Heart right ventricle (tissue), 16 donors: ENCODE data around the gene EHF. TPM values are rescaled to one million over a fixed set of nuclear protein-coding genes. Genes with fewer than 3 reads are reported as not detected.

Source experiments
- ATAC-seq, 8 donors: fragments of 200-7000 bp; cut with Tn5 transposase; one replicate each; pipeline ENCODE4 v1.9.1; 2020; ENCODE audit warnings: mild to moderate bottlenecking in 8 of 8, moderate library complexity in 8 of 8, moderate number of reproducible peaks in 1 of 8
- DNase-seq, 2 donors: peaks; one replicate each; pipeline ENCODE4 v3.0.0-alpha.2; 2020
- H3K27ac ChIP-seq, 10 donors: fragments of 200-600 bp; sonication (generic) in 2 of 10; one replicate each; pipeline versions ENCODE4 v1.5.0 to v1.8.0; 2020 to 2022; ENCODE audit warnings: mild to moderate bottlenecking in 3 of 10
- H3K27me3 ChIP-seq, 7 donors: fragments of 200-600 bp; one replicate each; pipeline ENCODE4 v1.8.0; 2021 to 2022; ENCODE audit warnings: mild to moderate bottlenecking in 2 of 7
- H3K36me3 ChIP-seq, 9 donors: fragments of 200-600 bp; sonication (generic) in 1 of 9; one replicate each; pipeline versions ENCODE4 v1.5.0 to v1.8.0; 2020 to 2022; ENCODE audit warnings: mild to moderate bottlenecking in 2 of 9
- H3K4me1 ChIP-seq, 9 donors: fragments of 200-600 bp; sonication (generic) in 1 of 9; one replicate each; pipeline versions ENCODE4 v1.5.0 to v1.8.0; 2020 to 2022; ENCODE audit warnings: mild to moderate bottlenecking in 4 of 9
- H3K4me3 ChIP-seq, 10 donors: fragments of 200-600 bp; sonication (generic) in 2 of 10; one replicate each; pipeline versions ENCODE4 v1.5.0 to v1.8.0; 2020 to 2022; ENCODE audit warnings: mild to moderate bottlenecking in 7 of 10, moderate library complexity in 2 of 10
- H3K9me3 ChIP-seq, 11 donors: fragments of 200-600 bp in 10 of 11; sonication (generic) in 2 of 11; one replicate each; pipeline versions ENCODE4 v1.5.0 to v1.8.0; 2013 to 2022; ENCODE audit warnings: mild to moderate bottlenecking in 2 of 11, control low read depth in 1 of 11, moderate library complexity in 1 of 11
- CTCF ChIP-seq, 9 donors: fragments of 200-600 bp; sonication (generic) in 2 of 9; IDR thresholded peaks; one replicate each; pipeline versions ENCODE4 v1.5.0 to v1.8.0; 2021 to 2022; ENCODE audit warnings: antibody characterized with exemption in 9 of 9, mild to moderate bottlenecking in 5 of 9, moderate library complexity in 1 of 9
- WGBS, 2 donors: extraction: QIAGEN DNeasy Blood & Tissue Kit; methylation state at CpG; one replicate each; pipeline ENCODE4 v1.1.7; 2013; ENCODE audit warnings: inconsistent platforms in 1 of 2; 5-methylcytosine and 5-hydroxymethylcytosine counted together
- intact Hi-C, 10 donors: fragments of 100-400 bp; cut with DNase I; formaldehyde crosslinking; loops; one replicate each; pipeline versions ENCODE4 v1.11.1 to v1.14.2; 2022
- polyA plus RNA-seq, 2 donors: library from polyadenylated mRNA; stranded (reverse); fragments of 200-250 nt; gene quantifications; one replicate each; pipeline ENCODE4 v1.2.3, GENCODE V29; 2013
- total RNA-seq, 10 donors: library from RNA; stranded (reverse); fragmentation: NEBNext Ultra II Directional in 3 of 10; extraction: Animal tissue kit (Norgen Biotek cat#: 25700) in 3 of 10; gene quantifications; one replicate each; pipeline versions ENCODE4 v1.2.1 to v1.2.4, GENCODE V29; 2021 to 2023
- donor health status: Arrhythmogenic right ventricular cardiomyopathy.
- donor health status: ischemic (EF 13 %, LVEDD 7.1; RV severe dilation, severe dysfunction).
- donor health status: healthy with polysubstance abuse.
- donor health status: DM: no; HTN: yes; CAD: no.
- donor health status: DM: no; HTN: no; CAD: no.
- donor health status: ischemic (EF 25% LVEDD 6.9; RV normal size, moderate dysfunction).
- donor health status: ischemic (EF 25% LVEDD 5.7; RV mildly dilated, moderate dysfunction).
- donor health status: healthy.
- donor health status: DM: yes; HTN: yes; CAD: no.
- donor health status: Ischemic cardiomyopathy.
- donor health status: ischemic (EF 35%, LVEDD 5.7; RV mildly dilated, moderate dysfunction).
- donor health status: nonischemic (EF 11% LVEDD 7.7; RV severe dilation, severe dysfunction).
- donor health status: DM: yes; HTN: yes; CAD: no.
- donor health status: PGD.
- donor health status: ischemic (EF 29% LVEDD 5.4; RV normal size, mild dysfunction).
- donor health status: nonischemic (EF 23%, LVEDD 6.1; RV moderate dilation, normal function).

EHF gene
- total and polyA plus RNA-seq, 12 donors = 0.09 to 3.2 (median 0.81) TPM; not detected in 1

DNA sequence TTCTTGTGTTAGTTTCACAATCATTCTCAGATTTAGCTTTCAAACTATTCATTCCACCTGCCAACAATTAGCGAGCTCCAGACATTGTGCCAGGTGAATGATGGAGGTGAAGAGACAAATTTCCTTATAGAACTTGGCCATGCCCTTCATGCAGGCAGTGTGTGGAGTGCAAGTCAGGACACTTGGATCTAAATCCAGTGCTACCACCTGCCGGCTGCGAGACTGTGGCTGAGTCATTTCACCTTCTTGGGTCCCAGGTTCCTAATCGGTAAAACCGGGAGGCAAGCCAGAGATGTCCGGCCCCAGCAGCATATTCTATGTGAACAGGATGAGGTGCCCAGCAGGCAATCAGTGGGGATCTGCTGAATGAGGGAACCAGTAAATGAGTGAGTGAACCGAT lies 18.6 kb upstream of the EHF start:
- intact Hi-C loops = no loop called here
- DNase-seq = no peak
- Histone ChIP-seq H3K4me1 (peaks cover 0 to 23% (median 17%) of the 10 kb centered on the region in 9 donors), H3K27ac (no peak overlapping the region), H3K36me3 (no peaks in the 10 kb centered on the region), H3K27me3 (no peaks in the 10 kb centered on the region), H3K4me3 (no peak overlapping the region), H3K9me3 (no peaks in the 10 kb centered on the region)
- 86 to 91% methylated on average over 7 of the region's 7 CpGs for WGBS, 2 donors
- no peak for TF ChIP-seq CTCF (IDR thresholded peaks at IDR 0.05)
- no peak for ATAC-seq

GRCh38 chr11:34603129-34604001 lies 17.5 kb upstream of the EHF start:
- DNase-seq = no peak
- Histone ChIP-seq H3K27me3 (no peaks in the 10 kb centered on the region), H3K4me1 (peaks cover 0 to 23% (median 17%) of the 10 kb centered on the region in 9 donors), H3K9me3 (no peaks in the 10 kb centered on the region), H3K27ac (no peak overlapping the region), H3K36me3 (no peaks in the 10 kb centered on the region), H3K4me3 (no peak overlapping the region)
- TF ChIP-seq CTCF (IDR thresholded peaks at IDR 0.05) = no peak
- intact Hi-C loops = no loop called here
- no peak for ATAC-seq
- 69 to 70% methylated on average over 15 of the region's 15 CpGs for WGBS, 2 donors

DNA sequence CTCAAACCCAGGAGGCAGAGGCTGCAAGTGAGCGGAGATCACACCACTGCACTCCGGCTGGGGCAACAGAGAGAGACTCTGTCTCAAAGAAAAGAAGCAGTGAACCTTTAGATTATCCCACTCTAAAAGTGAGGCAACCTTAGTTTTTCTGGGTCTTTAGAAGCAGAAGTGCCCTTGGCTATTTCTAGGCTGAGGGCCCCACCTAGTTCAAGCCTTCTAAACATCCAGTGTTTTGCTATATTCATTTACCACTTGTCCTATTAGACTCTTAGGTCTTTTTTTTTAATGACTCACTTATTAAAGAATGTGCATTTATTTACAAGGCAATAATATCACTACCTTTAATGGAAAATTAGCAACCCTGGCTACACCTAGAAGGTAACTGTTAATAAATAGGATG lies 16.7 kb upstream of the EHF start:
- DNase-seq = no peak
- WGBS, 2 donors = 89 to 93% methylated on average over 2 of the region's 2 CpGs
- no peak for ATAC-seq
- Histone ChIP-seq H3K27me3 (no peaks in the 10 kb centered on the region), H3K9me3 (no peaks in the 10 kb centered on the region), H3K4me3 (no peak overlapping the region), H3K27ac (no peak overlapping the region), H3K36me3 (no peaks in the 10 kb centered on the region), H3K4me1 (peaks cover 0 to 23% (median 17%) of the 10 kb centered on the region in 9 donors)
- TF ChIP-seq CTCF (IDR thresholded peaks at IDR 0.05) = no peak
- intact Hi-C loops = no loop called here

DNA sequence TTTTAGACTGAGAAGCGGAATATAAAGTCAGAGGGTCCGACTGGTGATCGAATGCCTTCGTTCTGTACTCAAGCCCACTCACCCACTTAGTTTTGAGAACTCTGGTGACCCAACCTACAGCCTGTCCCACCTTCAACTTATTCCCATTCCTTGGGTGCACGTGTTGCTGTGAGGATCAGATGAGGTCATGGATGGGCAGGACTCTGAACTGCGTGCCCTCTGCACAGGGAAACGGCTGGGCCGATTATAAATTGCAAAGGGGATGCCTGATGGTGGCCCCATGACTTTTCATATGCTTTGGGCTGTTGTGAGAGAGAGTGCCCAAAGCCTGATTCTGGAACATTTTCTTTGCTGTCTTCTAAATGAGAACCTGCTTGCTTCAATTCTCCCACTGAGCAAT lies 16.0 kb upstream of the EHF start:
- 76 to 77% methylated on average over 8 of the region's 8 CpGs for WGBS, 2 donors
- Histone ChIP-seq H3K9me3 (no peaks in the 10 kb centered on the region), H3K36me3 (no peaks in the 10 kb centered on the region), H3K27me3 (no peaks in the 10 kb centered on the region), H3K4me3 (no peak overlapping the region), H3K27ac (no peak overlapping the region), H3K4me1 (peaks cover 0 to 18% (median 10%) of the 10 kb centered on the region in 9 donors)
- no peak for TF ChIP-seq CTCF (IDR thresholded peaks at IDR 0.05)
- intact Hi-C loops = no loop called here
- ATAC-seq (no peak), DNase-seq (no peak)
